ENCODE measurements around the gene SLC44A4. TPM values are rescaled to one million over a fixed set of nuclear protein-coding genes. Genes with fewer than 3 reads are reported as not detected.
"Not testable (repeated sequence)": the region's sequence is repeated elsewhere in the genome, so short reads cannot be mapped to it uniquely, and the experiment has no call there.

Gene SLC44A4
- total RNA-seq, 4 donors from 2014 or later, result 1.6 TPM; not detected in 3

- Histone ChIP-seq H3K9me3 (no peaks in the 10 kb centered on the region), H3K36me3 (no peaks in the 10 kb centered on the region), H3K27ac (no peak overlapping the region), H3K27me3 (no peaks in the 10 kb centered on the region), H3K4me3 (no peak overlapping the region), H3K4me1 (no peaks in the 10 kb centered on the region)
- in situ Hi-C loops (cut with MboI; ENCODE audit: low sequenced_read_pairs in 4 of 4) (loop anchor here in 1 of 4 donors (25.0 kb wide), 1 partner anchor 1436 kb away; the partner anchor contains the start of genes B3GALT4, PFDN6, RGL2 and WDR46), intact Hi-C loops (cut with DNase I; ENCODE audit: low total_unique reads) (no loop called here)
- DNase-seq, result no peak
- ATAC-seq, result no peak
- TF ChIP-seq POLR2A (IDR thresholded peaks at IDR 0.05) (no peak), CTCF (IDR thresholded peaks at IDR 0.05 in 4 of 5, conservative IDR thresholded peaks at IDR 0.05 in 1 of 5) (no peak)
Observed at GRCh38 chr6:31850765-31851484, 27.9 kb downstream of the SLC44A4 start.

GRCh38 chr6:31847276-31847978, 31.4 kb downstream of the SLC44A4 start:
- Histone ChIP-seq H3K27me3 (no peaks in the 10 kb centered on the region), H3K4me1 (no peaks in the 10 kb centered on the region), H3K9me3 (no peaks in the 10 kb centered on the region), H3K4me3 (no peak overlapping the region), H3K36me3 (no peaks in the 10 kb centered on the region), H3K27ac (no peak overlapping the region)
- intact Hi-C loops (cut with DNase I; ENCODE audit: low total_unique reads), result no loop called here
- DNase-seq (no peak), ATAC-seq (no peak)
- in situ Hi-C loops (cut with MboI; ENCODE audit: low sequenced_read_pairs in 4 of 4), result no loop called here
- TF ChIP-seq CTCF (IDR thresholded peaks at IDR 0.05 in 4 of 5, conservative IDR thresholded peaks at IDR 0.05 in 1 of 5) (no peak), POLR2A (IDR thresholded peaks at IDR 0.05) (no peak)

GRCh38 chr6:31844507-31844906, 34.3 kb downstream of the SLC44A4 start:
- Histone ChIP-seq H3K9me3 (no peaks in the 10 kb centered on the region), H3K36me3 (peaks cover 0 to 16% of the 10 kb centered on the region in 2 donors), H3K27me3 (no peaks in the 10 kb centered on the region), H3K4me1 (no peaks in the 10 kb centered on the region), H3K4me3 (no peak overlapping the region), H3K27ac (no peak overlapping the region)
- TF ChIP-seq POLR2A (IDR thresholded peaks at IDR 0.05) (no peak), CTCF (IDR thresholded peaks at IDR 0.05 in 4 of 5, conservative IDR thresholded peaks at IDR 0.05 in 1 of 5) (no peak)
- ATAC-seq (no peak), DNase-seq (no peak)
- in situ Hi-C loops (cut with MboI; ENCODE audit: low sequenced_read_pairs in 4 of 4) (no loop called here), intact Hi-C loops (cut with DNase I; ENCODE audit: low total_unique reads) (no loop called here)

- in situ Hi-C loops (cut with MboI; ENCODE audit: low sequenced_read_pairs in 4 of 4), result no loop called here
- intact Hi-C loops (cut with DNase I; ENCODE audit: low total_unique reads), result no loop called here
- DNase-seq, result no peak
- H3K27me3 ChIP-seq, result no peaks in the 10 kb centered on the region
- H3K9me3 ChIP-seq, result no peaks in the 10 kb centered on the region
- peaks cover 14 to 15% of the 10 kb centered on the region in 2 donors for H3K4me1 ChIP-seq
- no peak for ATAC-seq
- no peak overlapping the region for H3K4me3 ChIP-seq
- H3K27ac ChIP-seq, result no peak overlapping the region
- H3K36me3 ChIP-seq, result peaks cover 0 to 40% of the 10 kb centered on the region in 2 donors
- no peak for TF ChIP-seq CTCF (IDR thresholded peaks at IDR 0.05 in 4 of 5, conservative IDR thresholded peaks at IDR 0.05 in 1 of 5)
- TF ChIP-seq POLR2A (IDR thresholded peaks at IDR 0.05), result no peak
Observed at GRCh38 chr6:31842053-31842452, 36.7 kb downstream of the SLC44A4 start.

- H3K4me3 ChIP-seq, DNase-seq, H3K9me3 ChIP-seq, H3K27me3 ChIP-seq, ATAC-seq, H3K27ac ChIP-seq: not testable (repeated sequence)
- in situ Hi-C loops (cut with MboI; ENCODE audit: low sequenced_read_pairs in 4 of 4), result loop anchor here in 2 of 4 donors (10.0 kb wide), 3 partner anchors 65 to 165 kb away; partner anchors contain the start of genes VWA7 (in 2 of the 2) and LY6G5C (in 1 of the 2)
- intact Hi-C loops (cut with DNase I; ENCODE audit: low total_unique reads), result loop anchor here (10.0 kb wide), 1 partner anchor 295 kb away; the partner anchor contains the start of genes ATP6V1G2, DDX39B and NFKBIL1
- H3K36me3 ChIP-seq, result peaks cover 0 to 42% of the 10 kb centered on the region in 2 donors
- H3K4me1 ChIP-seq, result peaks cover 30 to 32% of the 10 kb centered on the region in 2 donors
Observed at GRCh38 chr6:31839779-31840126, 39.0 kb downstream of the SLC44A4 start.
